Neuronal stem cell (in vitro differentiated cells): ENCODE results near the gene OLIG1.

Source experiments
- DNase-seq: peaks from one replicate; pipeline ENCODE4 v3.0.0-alpha.2; 2013; ENCODE audit warnings: low spot score
- H2AFZ ChIP-seq: one replicate; pipeline ENCODE4 v1.6.1; 2013; ENCODE audit warnings: mild to moderate bottlenecking, low read length, inconsistent platforms
- H2AK5ac ChIP-seq: 2 replicates; pipeline ENCODE4 v1.6.1; 2013; ENCODE audit warnings: low read depth, mild to moderate bottlenecking, inconsistent platforms, low read length, moderate library complexity, mixed read lengths
- H2BK120ac ChIP-seq: 2 replicates; pipeline ENCODE4 v1.6.1; 2013; ENCODE audit warnings: low read depth, mild to moderate bottlenecking, inconsistent platforms, low read length, moderate library complexity, mixed read lengths
- H2BK12ac ChIP-seq: one replicate; pipeline ENCODE4 v1.6.1; 2013; ENCODE audit warnings: low read length, inconsistent platforms
- H2BK15ac ChIP-seq: 2 replicates; pipeline ENCODE4 v1.6.1; 2013; ENCODE audit warnings: mild to moderate bottlenecking, low read length, inconsistent platforms, mixed read lengths
- H2BK5ac ChIP-seq: one replicate; pipeline ENCODE4 v1.6.1; 2013; ENCODE audit warnings: inconsistent platforms, mild to moderate bottlenecking, low read length, moderate library complexity
- H3K14ac ChIP-seq: one replicate; pipeline ENCODE4 v1.6.1; 2013; ENCODE audit warnings: low read length, inconsistent platforms
- H3K18ac ChIP-seq: 2 replicates; pipeline ENCODE4 v1.6.1; 2013; ENCODE audit warnings: low read length, inconsistent platforms
- H3K23ac ChIP-seq: 2 replicates; pipeline ENCODE4 v1.6.1; 2013; ENCODE audit warnings: low read depth, mild to moderate bottlenecking, mixed read lengths, low read length, inconsistent platforms; ENCODE audit not compliant: poor library complexity
- H3K27ac ChIP-seq: replicated peaks from 3 replicates; pipeline ENCODE4 v1.5.1; 2013; ENCODE audit warnings: low read length, inconsistent platforms
- H3K27me3 ChIP-seq, 3 experiments: 2 replicates each; pipeline ENCODE4 v1.6.1; 2013; ENCODE audit warnings: low read length in 3 of 3, mild to moderate bottlenecking in 2 of 3, inconsistent platforms in 1 of 3, low read depth in 1 of 3, mixed read lengths in 1 of 3, moderate library complexity in 1 of 3; ENCODE audit not compliant: control insufficient read depth in 3 of 3, insufficient read depth in 3 of 3
- H3K36me3 ChIP-seq, 2 donors: replicated peaks in 1 of 2; 2 replicates each; pipeline ENCODE4 v1.6.1; 2013; ENCODE audit warnings: low read length in 2 of 2; ENCODE audit not compliant: control insufficient read depth in 2 of 2, insufficient read depth in 2 of 2
- H3K4ac ChIP-seq: 2 replicates; pipeline ENCODE4 v1.6.1; 2013; ENCODE audit warnings: inconsistent platforms, mild to moderate bottlenecking, low read length, moderate library complexity
- H3K4me1 ChIP-seq, 2 donors: 1 replicate in 1 of 2; 2 replicates in 1 of 2; pipeline ENCODE4 v1.6.1; 2013; ENCODE audit warnings: low read length in 2 of 2, low read depth in 1 of 2; ENCODE audit not compliant: control insufficient read depth in 2 of 2, insufficient read depth in 1 of 2
- H3K4me2 ChIP-seq: one replicate; pipeline ENCODE4 v1.6.1; 2013; ENCODE audit warnings: mild to moderate bottlenecking, low read length, inconsistent platforms; ENCODE audit not compliant: insufficient read depth, poor library complexity, severe bottlenecking
- H3K4me3 ChIP-seq, 2 donors: 2 replicates each; pipeline ENCODE4 v1.5.1; 2013; ENCODE audit warnings: low read length in 2 of 2, mild to moderate bottlenecking in 2 of 2, inconsistent platforms in 1 of 2, moderate library complexity in 1 of 2
- H3K79me1 ChIP-seq: one replicate; pipeline ENCODE4 v1.6.1; 2013; ENCODE audit warnings: low read depth, mild to moderate bottlenecking, inconsistent platforms, low read length, moderate library complexity
- H3K9ac ChIP-seq: one replicate; pipeline ENCODE4 v1.6.1; 2013; ENCODE audit warnings: mild to moderate bottlenecking, low read depth, low read length, inconsistent platforms; ENCODE audit not compliant: poor library complexity
- H3K9me3 ChIP-seq, 2 donors: replicated peaks in 1 of 2; 2 replicates each; pipeline versions ENCODE3 to v1.6.1; 2013; ENCODE audit warnings: low read length in 2 of 2, mild to moderate bottlenecking in 2 of 2, inconsistent platforms in 1 of 2, low read depth in 1 of 2, mixed read lengths in 1 of 2, moderate library complexity in 1 of 2; ENCODE audit not compliant: control insufficient read depth in 2 of 2, insufficient read depth in 1 of 2
- H4K8ac ChIP-seq: one replicate; pipeline ENCODE4 v1.6.1; 2013; ENCODE audit warnings: low read depth, mild to moderate bottlenecking, inconsistent platforms, low read length, moderate library complexity
- H4K91ac ChIP-seq: one replicate; pipeline ENCODE4 v1.6.1; 2013; ENCODE audit warnings: low read length, low read depth, mild to moderate bottlenecking, inconsistent platforms; ENCODE audit not compliant: poor library complexity
- WGBS, 2 donors: extraction: QIAGEN DNeasy Blood & Tissue Kit; methylation state at CpG; one replicate each; pipeline ENCODE4 v1.1.7; 2013; ENCODE audit warnings: missing lambda C conversion rate in 2 of 2, mixed read lengths in 1 of 2; ENCODE audit not compliant: insufficient read length in 2 of 2, insufficient replicate concordance in 1 of 2; ENCODE audit errors: extremely low coverage in 2 of 2; 5-methylcytosine and 5-hydroxymethylcytosine counted together

OLIG1 gene

GRCh38 chr21:33055991-33056390 lies 13.9 kb upstream of the OLIG1 start:
- no peak overlapping the region for H3K4me3 ChIP-seq
- H4K91ac ChIP-seq: no peak overlapping the region
- H3K14ac ChIP-seq: no peak overlapping the region
- no peak overlapping the region for H2BK12ac ChIP-seq
- peaks cover 0 to 18% (median 2%) of the 10 kb centered on the region in 3 experiments for H3K27me3 ChIP-seq
- H2BK120ac ChIP-seq: no peak overlapping the region
- no peak overlapping the region for H2BK15ac ChIP-seq
- WGBS, 2 donors: no CpG with 5 or more reads among the region's 5 CpGs
- no peak overlapping the region for H3K9ac ChIP-seq
- H3K9me3 ChIP-seq: peaks cover 0 to 1% of the 10 kb centered on the region in 2 donors
- no peak for DNase-seq
- H4K8ac ChIP-seq: no peak overlapping the region
- no peak overlapping the region for H2AK5ac ChIP-seq
- H3K18ac ChIP-seq: no peak overlapping the region
- no peak overlapping the region for H3K4me2 ChIP-seq
- H3K27ac ChIP-seq: no peak overlapping the region
- H3K4me1 ChIP-seq: no peaks in the 10 kb centered on the region
- no peak overlapping the region for H2BK5ac ChIP-seq
- H3K23ac ChIP-seq: no peak overlapping the region
- no peak overlapping the region for H3K4ac ChIP-seq
- no peaks in the 10 kb centered on the region for H3K36me3 ChIP-seq
- H3K79me1 ChIP-seq: no peaks in the 10 kb centered on the region
- no peak overlapping the region for H2AFZ ChIP-seq

- H3K23ac ChIP-seq: peak overlapping the region; percentile 48
- DNase-seq: no peak
- no peak overlapping the region for H3K9ac ChIP-seq
- no peak overlapping the region for H3K4me2 ChIP-seq
- H2BK12ac ChIP-seq: no peak overlapping the region
- no peak overlapping the region for H2BK15ac ChIP-seq
- H3K4me3 ChIP-seq: no peak overlapping the region
- H3K4me1 ChIP-seq: no peaks in the 10 kb centered on the region
- no peaks in the 10 kb centered on the region for H3K79me1 ChIP-seq
- no peak overlapping the region for H2AFZ ChIP-seq
- H3K18ac ChIP-seq: peak overlapping the region; percentile 58
- peaks cover 0 to 18% (median 5%) of the 10 kb centered on the region in 3 experiments for H3K27me3 ChIP-seq
- H3K27ac ChIP-seq: no peak overlapping the region
- no peak overlapping the region for H2BK120ac ChIP-seq
- H3K36me3 ChIP-seq: no peaks in the 10 kb centered on the region
- no peak overlapping the region for H4K91ac ChIP-seq
- H3K14ac ChIP-seq: no peak overlapping the region
- peaks cover 0 to 1% of the 10 kb centered on the region in 2 donors for H3K9me3 ChIP-seq
- H2AK5ac ChIP-seq: peak overlapping the region; percentile 56
- H3K4ac ChIP-seq: no peak overlapping the region
- no CpG with 5 or more reads among the region's 11 CpGs for WGBS, 2 donors
- no peak overlapping the region for H2BK5ac ChIP-seq
- H4K8ac ChIP-seq: no peak overlapping the region
These were observed 12.5 kb upstream of the OLIG1 start for GRCh38 chr21:33057385-33057940.

- no CpG with 5 or more reads among the region's 6 CpGs for WGBS, 2 donors
- H3K27me3 ChIP-seq: peaks cover 0 to 14% (median 12%) of the 10 kb centered on the region in 3 experiments
These were observed 11.4 kb upstream of the OLIG1 start for GRCh38 chr21:33058527-33058926.

GRCh38 chr21:33058957-33059356 lies 11.0 kb upstream of the OLIG1 start:
- Histone ChIP-seq H2BK120ac (no peak overlapping the region), H3K9me3 (peaks cover 0 to 1% of the 10 kb centered on the region in 2 donors), H3K27ac (no peak overlapping the region), H2AK5ac (no peak overlapping the region), H3K36me3 (no peaks in the 10 kb centered on the region), H3K27me3 (peaks cover 0 to 17% (median 14%) of the 10 kb centered on the region in 3 experiments), H4K8ac (no peak overlapping the region), H2BK5ac (no peak overlapping the region), H3K14ac (no peak overlapping the region), H3K9ac (no peak overlapping the region), H3K18ac (no peak overlapping the region), H2BK15ac (no peak overlapping the region), H3K79me1 (no peaks in the 10 kb centered on the region), H2AFZ (no peak overlapping the region), H3K4me3 (no peak overlapping the region), H3K4me2 (no peak overlapping the region), H3K4me1 (no peaks in the 10 kb centered on the region), H2BK12ac (no peak overlapping the region), H3K23ac (no peak overlapping the region), H3K4ac (no peak overlapping the region), H4K91ac (no peak overlapping the region)
- no CpG with 5 or more reads among the region's 6 CpGs for WGBS, 2 donors
- DNase-seq: no peak

More at GRCh38 chr21:33058527-33058926, 11.4 kb upstream of the OLIG1 start:
- Histone ChIP-seq H3K4me1 (no peaks in the 10 kb centered on the region), H3K23ac (no peak overlapping the region), H3K27ac (no peak overlapping the region), H4K91ac (no peak overlapping the region), H4K8ac (no peak overlapping the region), H3K9me3 (peaks cover 0 to 1% of the 10 kb centered on the region in 2 donors), H3K4ac (no peak overlapping the region), H3K9ac (no peak overlapping the region), H3K4me2 (no peak overlapping the region), H2AK5ac (no peak overlapping the region), H3K18ac (no peak overlapping the region), H2BK12ac (no peak overlapping the region), H2BK120ac (no peak overlapping the region), H3K79me1 (no peaks in the 10 kb centered on the region), H2BK15ac (no peak overlapping the region), H2AFZ (no peak overlapping the region), H3K36me3 (no peaks in the 10 kb centered on the region), H3K4me3 (no peak overlapping the region), H2BK5ac (no peak overlapping the region), H3K14ac (no peak overlapping the region)
- DNase-seq: no peak
